CD4-positive, alpha-beta T cell treated with Interferon gamma for 1 hour (primary cell): ENCODE results near the gene PALLD.
"Not testable (repeated sequence)": the region's sequence is repeated elsewhere in the genome, so short reads cannot be mapped to it uniquely, and the experiment has no call there.

Experiments
- DNase-seq: peaks from one replicate; pipeline ENCODE4 v3.0.0-alpha.2; 2020

Gene PALLD

GRCh38 chr4:168803732-168804131 lies 306.9 kb downstream of the PALLD start:
- DNase-seq: no peak

- DNase-seq: no peak
These were observed 307.3 kb downstream of the PALLD start for GRCh38 chr4:168804146-168804545.

GRCh38 chr4:168805341-168805740 lies 308.5 kb downstream of the PALLD start:
- no peak for DNase-seq

GRCh38 chr4:168806247-168806646 lies 309.4 kb downstream of the PALLD start:
- not testable (repeated sequence) for DNase-seq

GRCh38 chr4:168811207-168811606 lies 314.4 kb downstream of the PALLD start:
- no peak for DNase-seq

GRCh38 chr4:168811786-168812651 lies 315.2 kb downstream of the PALLD start:
- DNase-seq: no peak

GRCh38 chr4:168812806-168813205 lies 316.0 kb downstream of the PALLD start:
- no peak for DNase-seq

- DNase-seq: no peak
These were observed 317.0 kb downstream of the PALLD start for GRCh38 chr4:168813890-168814289.

GRCh38 chr4:168815379-168816345 lies 318.8 kb downstream of the PALLD start:
- DNase-seq: no peak

GRCh38 chr4:168817370-168817769 lies 320.5 kb downstream of the PALLD start:
- DNase-seq: no peak

- DNase-seq: no peak
These were observed 325.6 kb downstream of the PALLD start for GRCh38 chr4:168822481-168822880.

- DNase-seq: no peak
These were observed 329.1 kb downstream of the PALLD start for GRCh38 chr4:168825975-168826374.

- no peak for DNase-seq
These were observed 329.8 kb downstream of the PALLD start for GRCh38 chr4:168826620-168827019.

GRCh38 chr4:168830777-168831512 lies 334.1 kb downstream of the PALLD start:
- no peak for DNase-seq

- DNase-seq: no peak
These were observed 334.7 kb downstream of the PALLD start for GRCh38 chr4:168831585-168831918.

GRCh38 chr4:168831919-168832762 lies 335.3 kb downstream of the PALLD start:
- DNase-seq: peak; percentile 42

GRCh38 chr4:168832763-168833575 lies 336.1 kb downstream of the PALLD start:
- DNase-seq: no peak

GRCh38 chr4:168833881-168834280 lies 337.0 kb downstream of the PALLD start:
- no peak for DNase-seq

- no peak for DNase-seq
These were observed 339.1 kb downstream of the PALLD start for GRCh38 chr4:168835880-168836454.

- DNase-seq: no peak
These were observed 339.6 kb downstream of the PALLD start for GRCh38 chr4:168836490-168836889.

GRCh38 chr4:168837922-168838321 lies 341.1 kb downstream of the PALLD start:
- DNase-seq: no peak
